HCT116 (cell line): Measurements from ENCODE around the gene PLCB4. TPM values are rescaled to one million over a fixed set of nuclear protein-coding genes. Genes with fewer than 3 reads are reported as not detected.

Source experiments
- ATAC-seq: fragments of 200-7000 bp; cut with Tn5 transposase; 2 replicates; pipeline ENCODE4 v1.9.1; 2020; ENCODE audit warnings: mild to moderate bottlenecking, moderate library complexity
- BruUV-seq: library from RNA; stranded (reverse); fragments of 400-500 nt; replicated peaks from 2 replicates; lab custom pipeline; 2021; lab: Mats Ljungman, UMichigan
- CTCF ChIA-PET: fragments of 300-600 bp; sonication (Branson Sonifier 250); formaldehyde crosslinking; loops from one replicate; lab custom pipeline; 2021; ENCODE audit warnings: antibody characterized with exemption; lab: Charles Lee
- POLR2A ChIA-PET: fragments of 300-600, 350-600 bp; sonication (Branson Sonifier 250); formaldehyde crosslinking; loops from one replicate; lab custom pipeline; 2021; ENCODE audit warnings: antibody characterized with exemption; lab: Charles Lee
- RAD21 ChIA-PET, 2 experiments: fragments of 300-600 bp; sonication (Branson Sonifier 250); formaldehyde crosslinking; loops; one replicate each; lab custom pipeline; 2023; ENCODE audit warnings: low total read pairs in 2 of 2; ENCODE audit not compliant: uncharacterized antibody in 2 of 2, unreplicated experiment in 2 of 2, low non-redundant PET in 1 of 2; lab: Charles Lee
- DNase-seq: peaks from one replicate; pipeline ENCODE4 v3.0.0-alpha.2; 2010; ENCODE audit warnings: low read depth, low spot score
- H2AFZ ChIP-seq: fragments of 200-600 bp; shearing (Covaris generic), sonication (generic); 2 replicates; pipeline ENCODE4 v1.6.1; 2017; ENCODE audit warnings: low read depth, mixed run types, mixed read lengths, antibody characterized with exemption, low read length; ENCODE audit not compliant: poor library complexity, severe bottlenecking
- H3K27ac ChIP-seq: 2 replicates; pipeline ENCODE4 v1.5.1; 2012; ENCODE audit warnings: low read depth, low read length
- H3K27me3 ChIP-seq: fragments of 200-600 bp; sonication (generic); 2 replicates; pipeline ENCODE4 v1.6.1; 2016; ENCODE audit warnings: mixed run types, low read length, mixed read lengths; ENCODE audit not compliant: insufficient read depth
- H3K36me3 ChIP-seq, 2 experiments: fragments of 200-500 bp in 1 of 2; fragments of 200-600 bp in 1 of 2; sonication (Bioruptor generic) in 1 of 2; sonication (generic) in 1 of 2; 2 replicates each; pipeline versions ENCODE4 v1.5.1 to v1.6.1; 2014 to 2016; ENCODE audit warnings: low read length in 2 of 2, inconsistent platforms in 1 of 2, mixed read lengths in 1 of 2, mixed run types in 1 of 2; ENCODE audit not compliant: insufficient read depth in 2 of 2, control insufficient read depth in 1 of 2
- H3K4me1 ChIP-seq, 2 experiments: fragments of 200-600 bp in 1 of 2; sonication (generic) in 1 of 2; 2 replicates each; pipeline versions ENCODE4 v1.5.1 to v1.6.1; 2012 to 2017; ENCODE audit warnings: low read length in 2 of 2, inconsistent platforms in 1 of 2, mild to moderate bottlenecking in 1 of 2, mixed read lengths in 1 of 2, mixed run types in 1 of 2, moderate library complexity in 1 of 2; ENCODE audit not compliant: insufficient read depth in 2 of 2, control insufficient read depth in 1 of 2
- H3K4me2 ChIP-seq: fragments of 200-600 bp; sonication (generic); 2 replicates; pipeline ENCODE4 v1.6.1; 2017; ENCODE audit warnings: mixed run types, low read length, mixed read lengths
- H3K4me3 ChIP-seq, 2 experiments: fragments of 200-600 bp in 1 of 2; sonication (generic) in 1 of 2; replicated peaks in 1 of 2; 2 replicates each; pipeline ENCODE4 v1.5.1; 2011 to 2016; ENCODE audit warnings: low read length in 2 of 2, control low read depth in 1 of 2, low read depth in 1 of 2, mild to moderate bottlenecking in 1 of 2, mixed read lengths in 1 of 2, mixed run types in 1 of 2
- H3K79me2 ChIP-seq: fragments of 200-600 bp; sonication (generic); 2 replicates; pipeline ENCODE4 v1.6.1; 2017; ENCODE audit warnings: mild to moderate bottlenecking, mixed run types, low read length, moderate library complexity, mixed read lengths; ENCODE audit not compliant: insufficient read depth
- H3K9ac ChIP-seq: fragments of 200-600 bp; sonication (generic); 2 replicates; pipeline ENCODE4 v1.6.1; 2016; ENCODE audit warnings: low read length, mixed read lengths
- H3K9me2 ChIP-seq: fragments of 200-600 bp; sonication (generic), shearing (Covaris generic); 2 replicates; pipeline ENCODE4 v1.6.1; 2017; ENCODE audit warnings: mixed run types, mild to moderate bottlenecking, moderate library complexity; ENCODE audit not compliant: insufficient read depth
- H3K9me3 ChIP-seq, 2 experiments: fragments of 200-500 bp in 1 of 2; fragments of 200-600 bp in 1 of 2; sonication (Bioruptor generic) in 1 of 2; sonication (generic) in 1 of 2; 2 replicates each; pipeline ENCODE4 v1.6.1; 2014 to 2017; ENCODE audit warnings: low read length in 2 of 2, mixed read lengths in 2 of 2, inconsistent platforms in 1 of 2, low read depth in 1 of 2, mild to moderate bottlenecking in 1 of 2, mixed run types in 1 of 2, moderate library complexity in 1 of 2; ENCODE audit not compliant: control insufficient read depth in 1 of 2, insufficient read depth in 1 of 2
- H4K20me1 ChIP-seq: fragments of 200-600 bp; sonication (generic), shearing (Covaris generic); 2 replicates; pipeline ENCODE4 v1.6.1; 2017; ENCODE audit warnings: mixed run types, mild to moderate bottlenecking, moderate library complexity; ENCODE audit not compliant: insufficient read depth
- CBX3 ChIP-seq: IDR thresholded peaks from 2 replicates; pipeline ENCODE4 v1.6.1; 2012; ENCODE audit warnings: low read depth
- EZH2phosphoT487 ChIP-seq: fragments of 200-600 bp; IDR thresholded peaks from 2 replicates; pipeline ENCODE4 v1.6.1; 2018; ENCODE audit warnings: antibody characterized with exemption, borderline replicate concordance
- POLR2AphosphoS5 ChIP-seq: IDR thresholded peaks from 2 replicates; pipeline ENCODE4 v1.6.1; 2011; ENCODE audit warnings: mild to moderate bottlenecking, low read depth, low read length, moderate library complexity
- RAD21 ChIP-seq: IDR thresholded peaks from 2 replicates; pipeline ENCODE4 v1.6.1; 2012; ENCODE audit warnings: low read depth, mild to moderate bottlenecking
- SIN3A ChIP-seq: IDR thresholded peaks from 2 replicates; pipeline ENCODE4 v1.6.1; 2012; ENCODE audit warnings: low read depth
- ZFX ChIP-seq: fragments of 450-650 bp; IDR thresholded peaks from 2 replicates; pipeline ENCODE4 v1.6.1; 2017
- ZNF274 ChIP-seq: fragments of 200-500 bp; sonication (Bioruptor generic); IDR thresholded peaks from 2 replicates; pipeline ENCODE4 v1.6.1; 2014; ENCODE audit warnings: mild to moderate bottlenecking, low read depth, low read length, inconsistent platforms
- intact Hi-C: fragments of 100-400 bp; cut with micrococcal nuclease; formaldehyde crosslinking; loops from 2 replicates; pipeline ENCODE4 v1.10.0; 2022
- total RNA-seq: library from RNA; stranded (reverse); gene quantifications from one replicate; pipeline ENCODE4 v1.2.1, GENCODE V29; 2021; ENCODE audit not compliant: unreplicated experiment
- TF ChIP-seq, protein P1 (sequence below), 3 experiments: fragments of 200-600 bp in 1 of 3; sonication (generic) in 1 of 3; IDR thresholded peaks in 2 of 3; conservative IDR thresholded peaks in 1 of 3; 2 replicates each; pipeline ENCODE4 v1.5.1; 2012 to 2017; ENCODE audit warnings: low read depth in 2 of 3, low read length in 2 of 3, antibody characterized with exemption in 1 of 3, borderline replicate concordance in 1 of 3, control low read depth in 1 of 3, mild to moderate bottlenecking in 1 of 3, mixed read lengths in 1 of 3, mixed run types in 1 of 3, moderate library complexity in 1 of 3; ENCODE audit not compliant: insufficient read depth in 1 of 3
- TF ChIP-seq, protein P2 (sequence below): IDR thresholded peaks from 2 replicates; pipeline ENCODE4 v1.6.1; 2012

Gene PLCB4
- total RNA-seq, 1 experiment from 2014 or later: 2.5 TPM

DNA sequence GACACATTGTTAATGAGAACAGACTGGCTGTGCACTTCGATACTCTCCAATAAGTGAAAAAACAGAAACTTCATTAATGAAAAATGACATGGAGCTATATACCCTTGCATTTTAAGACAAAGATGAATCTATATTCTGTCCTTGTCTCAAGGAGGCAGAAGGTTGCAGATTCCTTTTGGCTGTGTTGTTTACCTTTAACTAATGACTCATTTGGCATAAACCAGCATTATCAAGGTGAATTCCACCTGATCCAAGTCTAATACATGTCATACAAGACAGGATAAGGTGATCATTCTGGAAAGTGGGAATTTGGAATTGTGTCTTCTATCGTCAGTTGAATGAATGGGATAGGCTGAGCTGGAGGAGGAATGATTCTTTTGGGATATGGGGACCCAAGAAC is 192.9 kb downstream of the PLCB4 start:
- Histone ChIP-seq H3K4me1 (no peaks in the 10 kb centered on the region), H3K4me2 (no peak overlapping the region), H3K79me2 (no peaks in the 10 kb centered on the region), H3K27me3 (no peaks in the 10 kb centered on the region), H3K9me2 (no peaks in the 10 kb centered on the region), H3K9ac (no peak overlapping the region), H3K4me3 (no peak overlapping the region), H3K36me3 (no peaks in the 10 kb centered on the region), H3K27ac (no peak overlapping the region), H4K20me1 (no peaks in the 10 kb centered on the region), H2AFZ (no peak overlapping the region), H3K9me3 (no peaks in the 10 kb centered on the region)
- TF ChIP-seq SIN3A: no peak
- TF ChIP-seq ZFX: no peak
- TF ChIP-seq, protein P1, sequence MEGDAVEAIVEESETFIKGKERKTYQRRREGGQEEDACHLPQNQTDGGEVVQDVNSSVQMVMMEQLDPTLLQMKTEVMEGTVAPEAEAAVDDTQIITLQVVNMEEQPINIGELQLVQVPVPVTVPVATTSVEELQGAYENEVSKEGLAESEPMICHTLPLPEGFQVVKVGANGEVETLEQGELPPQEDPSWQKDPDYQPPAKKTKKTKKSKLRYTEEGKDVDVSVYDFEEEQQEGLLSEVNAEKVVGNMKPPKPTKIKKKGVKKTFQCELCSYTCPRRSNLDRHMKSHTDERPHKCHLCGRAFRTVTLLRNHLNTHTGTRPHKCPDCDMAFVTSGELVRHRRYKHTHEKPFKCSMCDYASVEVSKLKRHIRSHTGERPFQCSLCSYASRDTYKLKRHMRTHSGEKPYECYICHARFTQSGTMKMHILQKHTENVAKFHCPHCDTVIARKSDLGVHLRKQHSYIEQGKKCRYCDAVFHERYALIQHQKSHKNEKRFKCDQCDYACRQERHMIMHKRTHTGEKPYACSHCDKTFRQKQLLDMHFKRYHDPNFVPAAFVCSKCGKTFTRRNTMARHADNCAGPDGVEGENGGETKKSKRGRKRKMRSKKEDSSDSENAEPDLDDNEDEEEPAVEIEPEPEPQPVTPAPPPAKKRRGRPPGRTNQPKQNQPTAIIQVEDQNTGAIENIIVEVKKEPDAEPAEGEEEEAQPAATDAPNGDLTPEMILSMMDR (IDR thresholded peaks at IDR 0.05 in 2 of 3, conservative IDR thresholded peaks at IDR 0.05 in 1 of 3; ENCODE audit: borderline replicate concordance in 1 of 3, insufficient read depth in 1 of 3, low read depth in 2 of 3, low read length in 2 of 3): no peak
- no peak for TF ChIP-seq ZNF274
- no peak for TF ChIP-seq CBX3
- TF ChIP-seq EZH2phosphoT487: no peak
- no peak for TF ChIP-seq POLR2AphosphoS5
- TF ChIP-seq RAD21: no peak
- TF ChIP-seq, protein P2, sequence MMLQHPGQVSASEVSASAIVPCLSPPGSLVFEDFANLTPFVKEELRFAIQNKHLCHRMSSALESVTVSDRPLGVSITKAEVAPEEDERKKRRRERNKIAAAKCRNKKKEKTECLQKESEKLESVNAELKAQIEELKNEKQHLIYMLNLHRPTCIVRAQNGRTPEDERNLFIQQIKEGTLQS: no peak
- RAD21 ChIA-PET: no interaction called here
- BruUV-seq: no TSS peak
- intact Hi-C loops: no loop called here
- POLR2A ChIA-PET: interaction anchor here (1.4 kb wide), 1 partner anchor 10 kb away, joined by 3 read pairs; no protein-coding TSS in a partner anchor
- CTCF ChIA-PET: no interaction called here
- no peak for DNase-seq
- ATAC-seq: no peak
